Measurements from ENCODE around the gene TMEM30B.
"Not testable (repeated sequence)": the region's sequence is repeated elsewhere in the genome, so short reads cannot be mapped to it uniquely, and the experiment has no call there.

The TMEM30B gene

DNA sequence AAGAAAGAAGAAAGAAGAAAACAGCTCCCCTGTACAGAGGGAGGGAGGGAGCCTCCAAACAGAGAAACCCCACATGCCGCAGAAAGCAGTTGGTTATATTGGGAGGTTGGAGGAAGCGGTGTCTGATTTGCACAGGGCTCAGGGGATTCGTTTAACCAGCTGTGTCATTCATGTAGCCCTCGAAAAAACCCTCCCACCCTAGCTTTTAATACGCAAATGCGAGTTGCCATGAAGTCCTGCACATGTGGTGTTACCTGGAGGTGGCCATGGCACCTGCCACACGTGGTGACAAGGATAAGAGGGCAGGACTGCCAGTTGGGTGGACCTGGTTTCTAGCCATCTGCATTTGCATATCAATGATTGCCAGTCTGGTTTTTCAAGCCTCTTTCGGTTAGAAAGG lies 40.9 kb downstream of the TMEM30B start:
- Histone ChIP-seq H3K27me3 (no peaks in the 10 kb centered on the region), H3K4me2 (no peak overlapping the region), H3K9me3 (replicated peaks in 1 of 11) (peaks cover 30 to 40% (median 35%) of the 10 kb centered on the region in 11 experiments), H4K20me1 (no peaks in the 10 kb centered on the region), H3K27ac (no peak overlapping the region), H3K36me3 (peaks cover 0 to 3% (median 0%) of the 10 kb centered on the region in 11 experiments; a peak in 2 of 22 replicates), H3K4me3 (peak overlapping the region in 1 of 10 experiments; percentile 5; a peak in 1 of 20 replicates), H3K9ac (no peak overlapping the region), H3K4me1 (peaks cover 0 to 5% (median 0%) of the 10 kb centered on the region in 10 experiments; a peak in 1 of 20 replicates)
- no peak for TF ChIP-seq Cebpa-rat (IDR thresholded peaks at IDR 0.05)

DNA sequence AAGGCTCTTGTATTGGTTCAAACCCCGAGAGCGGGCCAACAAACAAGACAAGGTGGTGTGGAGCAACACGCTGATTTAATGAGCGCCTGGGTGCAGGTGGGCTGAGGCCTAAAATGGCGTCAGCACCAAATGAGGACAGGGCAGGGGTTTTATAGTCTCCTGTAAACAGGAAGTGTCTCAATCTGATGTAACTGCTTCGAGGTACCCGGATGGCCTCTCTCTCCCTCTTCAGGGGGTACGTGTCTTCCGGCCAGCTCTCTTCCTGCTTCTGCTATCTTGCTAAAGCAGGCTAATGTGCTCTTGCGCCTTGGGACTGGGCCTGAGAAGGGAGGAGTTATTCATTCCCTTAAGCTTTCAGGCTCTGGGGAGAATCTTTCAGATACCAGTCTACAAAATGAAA lies 41.9 kb downstream of the TMEM30B start:
- H3K27me3 ChIP-seq, H3K4me1 ChIP-seq, H3K4me3 ChIP-seq, H3K9ac ChIP-seq, H4K20me1 ChIP-seq, H3K36me3 ChIP-seq, H3K4me2 ChIP-seq: not testable (repeated sequence)
- Histone ChIP-seq H3K9me3 (replicated peaks in 1 of 11) (peaks cover 30 to 40% (median 35%) of the 10 kb centered on the region in 11 experiments), H3K27ac (peak overlapping the region in 1 of 11 experiments; percentile 5; a peak in 1 of 22 replicates)

DNA sequence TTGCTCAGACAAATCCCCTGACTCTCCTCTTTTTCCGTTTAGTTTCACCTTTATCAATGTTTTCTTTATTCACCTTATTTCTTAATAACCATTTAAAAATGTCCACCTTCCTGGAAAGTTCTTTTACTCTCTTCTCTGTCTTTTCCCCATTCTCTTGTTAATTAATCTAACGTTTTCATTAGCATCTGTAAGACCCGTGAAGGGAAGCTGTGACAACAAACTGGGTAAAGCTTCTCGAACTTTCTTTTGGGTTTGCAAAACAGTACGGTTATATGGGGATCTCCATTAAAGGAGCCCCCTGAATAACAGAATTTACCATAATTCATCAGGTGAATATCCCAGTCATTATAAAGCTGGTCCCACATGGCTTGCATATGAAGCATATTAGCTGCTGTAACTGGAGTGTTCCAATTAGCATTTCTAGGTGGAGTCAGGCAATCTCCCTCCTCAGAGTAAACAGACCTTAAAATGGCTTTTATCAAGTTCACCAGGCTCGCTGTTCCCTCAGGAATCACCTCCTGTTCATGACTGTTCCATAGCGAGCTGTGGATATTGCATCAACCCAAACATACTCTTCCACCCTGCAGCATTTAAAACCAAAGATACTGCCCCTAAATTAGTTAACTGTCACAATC lies 42.4 kb downstream of the TMEM30B start:
- Histone ChIP-seq H3K4me1 (peaks cover 0 to 5% (median 0%) of the 10 kb centered on the region in 10 experiments; a peak in 1 of 20 replicates), H3K27ac (no peak overlapping the region), H3K9me3 (replicated peaks in 1 of 11) (peaks cover 30 to 40% (median 35%) of the 10 kb centered on the region in 11 experiments), H3K9ac (no peak overlapping the region), H3K4me3 (no peak overlapping the region), H3K27me3 (no peaks in the 10 kb centered on the region), H4K20me1 (no peaks in the 10 kb centered on the region), H3K4me2 (no peak overlapping the region), H3K36me3 (peaks cover 0 to 3% (median 0%) of the 10 kb centered on the region in 11 experiments; a peak in 2 of 22 replicates)
- no peak for TF ChIP-seq Cebpa-rat (IDR thresholded peaks at IDR 0.05)

DNA sequence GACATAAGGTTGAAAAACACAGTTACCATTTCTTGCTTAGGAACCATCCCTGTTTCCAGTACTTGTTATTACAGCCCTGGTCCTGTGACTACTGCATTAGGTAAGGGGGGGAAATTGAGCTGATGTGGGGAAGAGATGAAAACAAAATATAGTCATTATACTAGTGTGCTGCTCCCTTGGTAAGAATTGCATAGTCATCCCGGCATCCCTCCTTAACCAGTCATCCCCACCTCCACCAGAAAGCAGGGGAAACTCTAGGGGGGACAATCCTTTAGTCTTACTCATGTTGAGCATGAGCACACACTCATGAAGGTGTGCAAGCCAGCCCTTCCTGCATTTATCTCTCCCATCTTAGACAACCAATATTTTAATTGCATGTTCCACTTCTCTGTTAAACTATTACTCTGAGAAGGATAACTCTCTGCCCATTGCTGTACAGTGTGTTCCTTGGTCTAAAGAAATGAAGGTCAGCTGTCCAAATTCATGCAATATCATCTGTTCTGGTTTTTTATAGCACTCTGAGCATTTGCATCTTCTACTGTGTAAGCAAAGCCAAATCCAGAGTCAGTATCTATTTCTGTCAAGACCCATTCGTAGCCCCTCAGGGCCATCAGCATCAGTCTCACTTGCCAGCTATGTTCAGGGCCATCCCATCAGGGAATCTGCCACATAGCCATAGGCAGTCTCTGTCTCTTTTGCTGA lies 46.8 kb downstream of the TMEM30B start:
- peaks cover 0 to 4% (median 0%) of the 10 kb centered on the region in 10 experiments; a peak in 1 of 20 replicates for H3K4me1 ChIP-seq
- no peak overlapping the region for H3K4me3 ChIP-seq
- H3K27ac ChIP-seq, result no peak overlapping the region
- no peak overlapping the region for H3K4me2 ChIP-seq
- H3K36me3 ChIP-seq, result no peaks in the 10 kb centered on the region
- no peaks in the 10 kb centered on the region for H4K20me1 ChIP-seq
- no peaks in the 10 kb centered on the region for H3K27me3 ChIP-seq
- no peak overlapping the region for H3K9ac ChIP-seq
- peaks cover 0 to 9% (median 4%) of the 10 kb centered on the region in 11 experiments; a peak in 16 of 22 replicates for H3K9me3 ChIP-seq (replicated peaks in 1 of 11)
- no peak for TF ChIP-seq Cebpa-rat (IDR thresholded peaks at IDR 0.05)

DNA sequence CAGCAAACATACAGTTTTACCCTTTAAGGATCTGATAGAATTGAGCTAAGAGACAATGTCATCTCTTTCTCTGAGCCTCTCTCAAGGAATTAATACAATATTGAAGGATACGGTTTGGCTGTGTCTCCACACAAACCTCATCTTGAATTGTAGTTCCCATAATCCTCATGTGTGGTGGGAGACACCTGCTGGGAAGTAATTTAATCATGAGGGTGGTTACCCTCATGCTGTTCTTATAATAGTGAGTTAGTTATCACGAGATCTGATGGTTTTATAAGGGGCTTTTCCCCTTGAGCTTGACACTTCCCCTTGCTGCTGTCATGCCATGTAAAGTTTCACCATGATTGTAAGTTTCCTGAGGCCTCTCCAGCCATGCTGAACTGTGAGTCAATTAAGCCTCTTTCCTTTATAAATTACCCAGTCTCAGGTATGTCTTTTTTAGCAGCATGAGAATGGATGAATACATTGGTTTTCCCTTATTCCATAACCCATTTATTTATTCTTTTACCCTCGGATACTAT lies 47.6 kb downstream of the TMEM30B start:
- H3K36me3 ChIP-seq, result no peaks in the 10 kb centered on the region
- H3K4me3 ChIP-seq, result no peak overlapping the region
- H4K20me1 ChIP-seq, result no peaks in the 10 kb centered on the region
- H3K27ac ChIP-seq, result no peak overlapping the region
- no peak for TF ChIP-seq Cebpa-rat (IDR thresholded peaks at IDR 0.05)
- H3K4me1 ChIP-seq, result 0 out of 20 replicates have a peak, but pooled peaks cover 0 to 4% (median 0%) of the 10 kb centered on the region in 10 experiments
- no peaks in the 10 kb centered on the region for H3K27me3 ChIP-seq
- 0 out of 22 replicates have a peak, but pooled peaks cover 0 to 3% (median 0%) of the 10 kb centered on the region in 11 experiments for H3K9me3 ChIP-seq (replicated peaks in 1 of 11)
- H3K9ac ChIP-seq, result no peak overlapping the region
- no peak overlapping the region for H3K4me2 ChIP-seq

DNA sequence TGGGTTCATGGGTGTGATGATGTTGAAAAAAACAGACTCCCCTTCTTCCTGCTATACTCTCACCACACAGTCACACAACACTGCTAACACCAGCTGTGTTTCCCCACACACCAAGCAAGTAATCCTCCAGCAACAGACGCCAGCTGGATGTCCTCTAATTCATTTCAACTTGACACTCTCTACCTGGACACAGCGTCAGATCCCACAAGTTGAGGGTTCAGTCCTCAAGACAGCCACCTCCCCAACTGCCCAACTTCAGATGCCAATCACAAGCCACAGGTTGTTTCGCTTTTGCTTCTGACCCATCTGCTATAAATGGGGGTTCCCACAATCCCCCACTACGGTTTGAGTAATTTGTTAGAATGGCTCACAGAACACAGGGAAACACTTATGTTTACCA lies 49.3 kb downstream of the TMEM30B start:
- Histone ChIP-seq H3K9ac (no peak overlapping the region), H3K4me1 (0 out of 20 replicates have a peak, but pooled peaks cover 0 to 4% (median 0%) of the 10 kb centered on the region in 10 experiments), H3K36me3 (no peaks in the 10 kb centered on the region), H3K27me3 (no peaks in the 10 kb centered on the region), H3K4me3 (no peak overlapping the region), H4K20me1 (no peaks in the 10 kb centered on the region), H3K27ac (no peak overlapping the region), H3K9me3 (replicated peaks in 1 of 11) (no peaks in the 10 kb centered on the region), H3K4me2 (no peak overlapping the region)
- TF ChIP-seq Cebpa-rat (IDR thresholded peaks at IDR 0.05), result no peak

DNA sequence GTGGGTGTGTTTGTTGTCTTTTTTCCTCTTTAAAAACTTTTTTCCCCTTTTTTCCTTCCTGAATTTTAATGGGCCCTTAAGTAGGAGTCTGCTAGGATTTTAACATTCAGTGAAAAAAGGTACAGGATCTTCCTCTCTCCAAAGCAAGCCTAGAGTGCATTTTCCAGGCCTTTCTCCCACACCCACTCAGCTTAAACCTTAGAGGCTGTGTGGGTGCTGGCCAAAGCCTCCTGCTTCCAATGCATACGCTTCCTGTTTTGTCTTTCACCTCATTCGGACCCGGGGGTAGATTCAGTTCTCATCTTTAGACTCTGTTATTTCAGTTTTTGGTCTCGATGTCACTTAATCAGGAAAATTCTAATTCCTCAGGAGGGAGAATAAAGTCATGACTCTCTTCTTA lies 51.2 kb downstream of the TMEM30B start:
- no peaks in the 10 kb centered on the region for H4K20me1 ChIP-seq
- no peak overlapping the region for H3K9ac ChIP-seq
- no peaks in the 10 kb centered on the region for H3K27me3 ChIP-seq
- no peaks in the 10 kb centered on the region for H3K36me3 ChIP-seq
- 0 out of 22 replicates have a peak overlapping the region, but pooled peaks of 1 of the 11 experiments have one; percentile 23 for H3K4me2 ChIP-seq
- no peak for TF ChIP-seq Cebpa-rat (IDR thresholded peaks at IDR 0.05)
- 0 out of 20 replicates have a peak, but pooled peaks cover 0 to 4% (median 0%) of the 10 kb centered on the region in 10 experiments for H3K4me1 ChIP-seq
- no peaks in the 10 kb centered on the region for H3K9me3 ChIP-seq (replicated peaks in 1 of 11)
- no peak overlapping the region for H3K27ac ChIP-seq
- no peak overlapping the region for H3K4me3 ChIP-seq

DNA sequence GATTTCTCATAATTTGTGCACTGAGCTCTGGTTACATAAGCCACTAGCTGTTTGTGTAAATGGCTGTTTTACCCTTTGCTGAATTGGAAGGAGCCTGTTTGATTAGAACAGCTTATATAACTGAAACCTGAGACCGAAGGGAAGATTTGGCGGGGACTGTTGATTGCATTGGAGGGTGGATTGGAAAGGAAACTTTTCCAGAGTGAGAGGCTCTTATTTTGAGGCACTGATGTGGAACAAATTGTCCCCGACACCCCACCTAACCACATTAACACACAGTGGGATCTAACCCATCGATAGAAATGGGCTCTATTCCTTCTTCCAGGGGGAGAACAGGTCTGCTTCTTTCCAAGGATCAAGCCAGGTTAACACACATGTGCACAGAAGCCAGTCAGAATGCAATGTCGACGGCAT lies 51.7 kb downstream of the TMEM30B start:
- H3K4me3 ChIP-seq, result no peak overlapping the region
- no peaks in the 10 kb centered on the region for H4K20me1 ChIP-seq
- 0 out of 22 replicates have a peak overlapping the region, but pooled peaks of 1 of the 11 experiments have one; percentile 23 for H3K4me2 ChIP-seq
- no peak overlapping the region for H3K27ac ChIP-seq
- no peak overlapping the region for H3K9ac ChIP-seq
- H3K9me3 ChIP-seq (replicated peaks in 1 of 11), result no peaks in the 10 kb centered on the region
- H3K36me3 ChIP-seq, result no peaks in the 10 kb centered on the region
- no peak for TF ChIP-seq Cebpa-rat (IDR thresholded peaks at IDR 0.05)
- H3K27me3 ChIP-seq, result no peaks in the 10 kb centered on the region
- 0 out of 20 replicates have a peak, but pooled peaks cover 0 to 4% (median 0%) of the 10 kb centered on the region in 10 experiments for H3K4me1 ChIP-seq

DNA sequence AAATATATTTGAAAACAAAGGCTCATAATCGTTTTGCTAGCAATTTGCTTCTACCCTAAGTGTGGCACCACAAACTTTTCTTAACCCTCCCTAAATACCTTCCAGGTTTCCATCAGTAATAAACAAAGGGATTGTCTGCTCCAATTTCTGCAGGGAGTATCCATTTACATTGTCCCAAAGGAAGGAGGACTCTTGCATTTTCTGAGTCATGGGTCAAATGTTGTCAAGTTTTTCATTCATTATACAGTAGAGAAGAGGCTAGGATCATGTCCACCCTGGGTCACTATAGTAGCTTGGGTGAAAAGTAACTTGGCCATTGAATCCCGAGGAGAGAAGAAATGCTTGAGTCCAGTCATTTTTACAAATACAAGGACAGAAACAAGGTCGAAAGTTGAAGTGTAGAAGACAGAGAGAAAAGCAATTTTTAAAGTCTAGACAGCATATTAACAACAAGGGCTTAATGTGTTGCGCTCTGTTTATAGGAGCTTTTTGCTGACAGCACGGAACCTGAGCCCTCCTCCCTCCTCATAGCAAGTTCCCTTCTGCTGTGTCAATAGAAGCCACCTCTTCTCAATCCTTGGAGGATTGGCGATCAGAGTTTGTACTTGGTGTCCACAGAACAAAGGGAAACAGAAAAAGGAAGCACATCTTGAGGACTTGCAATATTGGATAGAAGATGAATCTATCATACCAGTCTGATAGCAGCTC lies 53.1 kb downstream of the TMEM30B start:
- H3K4me3 ChIP-seq, result no peak overlapping the region
- H3K36me3 ChIP-seq, result no peaks in the 10 kb centered on the region
- no peak overlapping the region for H3K9ac ChIP-seq
- H3K27me3 ChIP-seq, result no peaks in the 10 kb centered on the region
- H3K4me2 ChIP-seq, result no peak overlapping the region
- no peak overlapping the region for H3K27ac ChIP-seq
- no peaks in the 10 kb centered on the region for H4K20me1 ChIP-seq
- H3K4me1 ChIP-seq, result 0 out of 20 replicates have a peak, but pooled peaks cover 0 to 4% (median 0%) of the 10 kb centered on the region in 10 experiments
- no peak for TF ChIP-seq Cebpa-rat (IDR thresholded peaks at IDR 0.05)
- no peaks in the 10 kb centered on the region for H3K9me3 ChIP-seq (replicated peaks in 1 of 11)
